ENCODE data around the gene CCDC78. TPM values are rescaled to one million over a fixed set of nuclear protein-coding genes. Genes with fewer than 3 reads are reported as not detected.

CCDC78 gene
- total and polyA plus RNA-seq, 2 of the 13 experiments (the other 11 are each of a cell fraction or from before 2014, with no cell fraction given): 0.53 to 1.5 TPM

DNA sequence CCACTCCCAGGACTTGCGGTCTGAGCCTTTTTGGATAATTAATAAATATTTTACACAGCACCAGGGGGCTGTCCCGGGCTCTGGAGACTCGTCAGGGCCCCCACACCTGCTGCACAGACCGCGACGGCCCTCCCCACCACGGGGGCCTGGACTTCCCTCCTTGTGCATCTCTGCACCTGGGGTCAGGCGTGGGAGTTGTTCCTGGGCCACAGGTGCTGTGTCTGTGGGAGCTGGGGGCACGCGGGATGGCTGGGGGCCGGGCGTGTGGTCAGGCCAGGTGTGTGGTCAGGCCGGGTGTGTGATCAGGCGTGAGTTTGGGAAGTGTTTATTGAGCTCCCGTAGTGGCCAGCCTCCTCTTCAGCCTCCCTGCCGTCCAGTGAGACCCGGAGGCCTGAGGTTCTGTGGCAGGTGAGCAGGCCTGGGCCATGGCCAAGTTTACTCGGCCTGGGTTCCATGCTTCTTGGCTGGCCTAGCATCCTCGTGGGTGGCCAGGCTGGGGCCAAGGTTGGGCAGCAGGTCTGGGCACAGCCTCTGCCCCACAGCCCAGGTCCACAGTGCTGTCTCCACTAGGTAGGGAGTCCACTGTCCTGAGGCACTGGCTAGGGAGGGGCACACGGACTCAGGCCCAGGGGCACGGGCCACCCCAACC lies 47.9 kb downstream of the CCDC78 start (continued):
- TF ChIP-seq, protein P1, sequence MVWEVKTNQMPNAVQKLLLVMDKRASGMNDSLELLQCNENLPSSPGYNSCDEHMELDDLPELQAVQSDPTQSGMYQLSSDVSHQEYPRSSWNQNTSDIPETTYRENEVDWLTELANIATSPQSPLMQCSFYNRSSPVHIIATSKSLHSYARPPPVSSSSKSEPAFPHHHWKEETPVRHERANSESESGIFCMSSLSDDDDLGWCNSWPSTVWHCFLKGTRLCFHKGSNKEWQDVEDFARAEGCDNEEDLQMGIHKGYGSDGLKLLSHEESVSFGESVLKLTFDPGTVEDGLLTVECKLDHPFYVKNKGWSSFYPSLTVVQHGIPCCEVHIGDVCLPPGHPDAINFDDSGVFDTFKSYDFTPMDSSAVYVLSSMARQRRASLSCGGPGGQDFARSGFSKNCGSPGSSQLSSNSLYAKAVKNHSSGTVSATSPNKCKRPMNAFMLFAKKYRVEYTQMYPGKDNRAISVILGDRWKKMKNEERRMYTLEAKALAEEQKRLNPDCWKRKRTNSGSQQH (CRISPR knock-in tag; IDR thresholded peaks at IDR 0.05; ENCODE audit: low read depth): 0 out of 2 replicates have a peak, but pooled peaks have one; percentile 6

DNA sequence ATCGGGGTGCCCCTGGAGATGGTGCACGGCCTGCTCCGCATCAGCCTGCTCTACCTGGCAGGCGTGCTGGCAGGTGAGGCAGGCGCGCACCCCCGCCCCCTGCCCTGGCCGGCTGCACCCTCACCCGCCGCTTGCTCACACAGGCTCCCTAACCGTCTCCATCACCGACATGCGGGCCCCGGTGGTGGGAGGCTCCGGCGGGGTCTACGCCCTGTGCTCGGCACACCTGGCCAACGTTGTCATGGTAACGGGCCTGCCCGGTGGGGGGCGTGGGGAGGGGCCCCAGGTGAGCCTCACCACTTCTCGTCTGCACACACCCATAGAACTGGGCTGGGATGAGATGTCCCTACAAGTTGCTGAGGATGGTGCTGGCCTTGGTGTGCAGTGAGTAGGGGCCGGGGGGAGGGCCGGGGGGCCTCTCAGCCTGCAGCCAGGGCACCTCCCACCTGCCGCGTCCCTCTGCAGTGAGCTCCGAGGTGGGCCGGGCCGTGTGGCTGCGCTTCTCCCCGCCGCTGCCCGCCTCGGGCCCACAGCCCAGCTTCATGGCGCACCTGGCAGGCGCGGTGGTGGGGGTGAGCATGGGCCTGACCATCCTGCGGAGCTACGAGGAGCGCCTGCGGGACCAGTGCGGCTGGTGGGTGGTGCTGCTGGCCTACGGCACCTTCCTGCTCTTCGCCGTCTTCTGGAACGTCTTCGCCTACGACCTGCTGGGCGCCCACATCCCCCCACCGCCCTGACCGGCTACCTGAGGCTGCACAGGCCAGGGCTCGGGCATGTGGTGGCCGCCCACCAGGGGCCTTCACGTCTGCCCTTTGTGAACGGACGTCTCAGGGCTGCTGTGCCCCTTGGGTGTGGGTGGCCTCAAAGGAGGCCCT lies 48.7 kb downstream of the CCDC78 start:
- no peak overlapping the region for H3K4me3 ChIP-seq (replicated peaks in 1 of 3; ENCODE audit: insufficient read depth in 1 of 3, low read depth in 2 of 3, low read length in 3 of 3)
- H3K27ac ChIP-seq (ENCODE audit: extremely low read length, insufficient read depth, low read length): no peak overlapping the region
- POLR2A ChIA-PET: interaction anchor here (4.4 kb wide), 1 partner anchor 12 kb away, joined by 34 read pairs; the partner anchor contains the start of gene WDR24
- no peak overlapping the region for H3K4me2 ChIP-seq (ENCODE audit: low read depth, low read length)
- FAIRE-seq (no peak), ATAC-seq (no peak), DNase-seq (ENCODE audit: low spot score) (no peak)
- H2AFZ ChIP-seq (ENCODE audit: low read length): no peak overlapping the region
- CTCF ChIA-PET (ENCODE audit: low intra/inter-chr PET ratio, low total read pairs): no interaction called here
- peaks cover 12 to 24% of the 10 kb centered on the region in 2 experiments; a peak in 4 of 5 replicates for H3K36me3 ChIP-seq (replicated peaks in 1 of 2; ENCODE audit: control insufficient read depth in 1 of 2, insufficient read depth in 2 of 2, low read length in 2 of 2)
- no TSS peak for BruUV-seq (replicated peaks)
- intact Hi-C loops (cut with micrococcal nuclease; ENCODE audit: unreplicated experiment): no loop called here
- H3K27me3 ChIP-seq (ENCODE audit: control insufficient read depth in 1 of 2, insufficient read depth in 2 of 2, low read length in 2 of 2): no peaks in the 10 kb centered on the region; a peak in 1 of 5 replicates
- peaks cover 16% of the 10 kb centered on the region for H3K79me2 ChIP-seq (ENCODE audit: insufficient read depth, low read length)
- 94% methylated on average over 39 of the region's 57 CpGs for WGBS (ENCODE audit: low lambda C conversion rate)
- no peak overlapping the region for H3K9ac ChIP-seq (ENCODE audit: insufficient read depth, low read depth, low read length)
- H3K9me3 ChIP-seq (ENCODE audit: low read length): no peaks in the 10 kb centered on the region
- TF ChIP-seq FOXJ3 (CRISPR knock-in tag; IDR thresholded peaks at IDR 0.05; ENCODE audit: borderline replicate concordance) (no peak), ZNF30 (CRISPR knock-in tag; IDR thresholded peaks at IDR 0.05) (no peak), ZMYM4 (CRISPR knock-in tag; IDR thresholded peaks at IDR 0.05) (no peak), MED1 (CRISPR knock-in tag; IDR thresholded peaks at IDR 0.05) (no peak), ZNF138 (CRISPR knock-in tag; IDR thresholded peaks at IDR 0.05; ENCODE audit: low read depth) (no peak), RFX1 (IDR thresholded peaks at IDR 0.05) (peak; percentile 52; the same call in 1 of the 2 replicates)
- TF ChIP-seq, protein P2, sequence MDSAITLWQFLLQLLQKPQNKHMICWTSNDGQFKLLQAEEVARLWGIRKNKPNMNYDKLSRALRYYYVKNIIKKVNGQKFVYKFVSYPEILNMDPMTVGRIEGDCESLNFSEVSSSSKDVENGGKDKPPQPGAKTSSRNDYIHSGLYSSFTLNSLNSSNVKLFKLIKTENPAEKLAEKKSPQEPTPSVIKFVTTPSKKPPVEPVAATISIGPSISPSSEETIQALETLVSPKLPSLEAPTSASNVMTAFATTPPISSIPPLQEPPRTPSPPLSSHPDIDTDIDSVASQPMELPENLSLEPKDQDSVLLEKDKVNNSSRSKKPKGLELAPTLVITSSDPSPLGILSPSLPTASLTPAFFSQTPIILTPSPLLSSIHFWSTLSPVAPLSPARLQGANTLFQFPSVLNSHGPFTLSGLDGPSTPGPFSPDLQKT (CRISPR knock-in tag; IDR thresholded peaks at IDR 0.05; ENCODE audit: borderline replicate concordance): no peak
- TF ChIP-seq, protein P3, sequence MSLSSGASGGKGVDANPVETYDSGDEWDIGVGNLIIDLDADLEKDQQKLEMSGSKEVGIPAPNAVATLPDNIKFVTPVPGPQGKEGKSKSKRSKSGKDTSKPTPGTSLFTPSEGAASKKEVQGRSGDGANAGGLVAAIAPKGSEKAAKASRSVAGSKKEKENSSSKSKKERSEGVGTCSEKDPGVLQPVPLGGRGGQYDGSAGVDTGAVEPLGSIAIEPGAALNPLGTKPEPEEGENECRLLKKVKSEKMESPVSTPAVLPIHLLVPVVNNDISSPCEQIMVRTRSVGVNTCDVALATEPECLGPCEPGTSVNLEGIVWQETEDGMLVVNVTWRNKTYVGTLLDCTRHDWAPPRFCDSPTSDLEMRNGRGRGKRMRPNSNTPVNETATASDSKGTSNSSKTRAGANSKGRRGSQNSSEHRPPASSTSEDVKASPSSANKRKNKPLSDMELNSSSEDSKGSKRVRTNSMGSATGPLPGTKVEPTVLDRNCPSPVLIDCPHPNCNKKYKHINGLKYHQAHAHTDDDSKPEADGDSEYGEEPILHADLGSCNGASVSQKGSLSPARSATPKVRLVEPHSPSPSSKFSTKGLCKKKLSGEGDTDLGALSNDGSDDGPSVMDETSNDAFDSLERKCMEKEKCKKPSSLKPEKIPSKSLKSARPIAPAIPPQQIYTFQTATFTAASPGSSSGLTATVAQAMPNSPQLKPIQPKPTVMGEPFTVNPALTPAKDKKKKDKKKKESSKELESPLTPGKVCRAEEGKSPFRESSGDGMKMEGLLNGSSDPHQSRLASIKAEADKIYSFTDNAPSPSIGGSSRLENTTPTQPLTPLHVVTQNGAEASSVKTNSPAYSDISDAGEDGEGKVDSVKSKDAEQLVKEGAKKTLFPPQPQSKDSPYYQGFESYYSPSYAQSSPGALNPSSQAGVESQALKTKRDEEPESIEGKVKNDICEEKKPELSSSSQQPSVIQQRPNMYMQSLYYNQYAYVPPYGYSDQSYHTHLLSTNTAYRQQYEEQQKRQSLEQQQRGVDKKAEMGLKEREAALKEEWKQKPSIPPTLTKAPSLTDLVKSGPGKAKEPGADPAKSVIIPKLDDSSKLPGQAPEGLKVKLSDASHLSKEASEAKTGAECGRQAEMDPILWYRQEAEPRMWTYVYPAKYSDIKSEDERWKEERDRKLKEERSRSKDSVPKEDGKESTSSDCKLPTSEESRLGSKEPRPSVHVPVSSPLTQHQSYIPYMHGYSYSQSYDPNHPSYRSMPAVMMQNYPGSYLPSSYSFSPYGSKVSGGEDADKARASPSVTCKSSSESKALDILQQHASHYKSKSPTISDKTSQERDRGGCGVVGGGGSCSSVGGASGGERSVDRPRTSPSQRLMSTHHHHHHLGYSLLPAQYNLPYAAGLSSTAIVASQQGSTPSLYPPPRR (CRISPR knock-in tag; IDR thresholded peaks at IDR 0.05; ENCODE audit: borderline replicate concordance): no peak
- TF ChIP-seq, protein P4, sequence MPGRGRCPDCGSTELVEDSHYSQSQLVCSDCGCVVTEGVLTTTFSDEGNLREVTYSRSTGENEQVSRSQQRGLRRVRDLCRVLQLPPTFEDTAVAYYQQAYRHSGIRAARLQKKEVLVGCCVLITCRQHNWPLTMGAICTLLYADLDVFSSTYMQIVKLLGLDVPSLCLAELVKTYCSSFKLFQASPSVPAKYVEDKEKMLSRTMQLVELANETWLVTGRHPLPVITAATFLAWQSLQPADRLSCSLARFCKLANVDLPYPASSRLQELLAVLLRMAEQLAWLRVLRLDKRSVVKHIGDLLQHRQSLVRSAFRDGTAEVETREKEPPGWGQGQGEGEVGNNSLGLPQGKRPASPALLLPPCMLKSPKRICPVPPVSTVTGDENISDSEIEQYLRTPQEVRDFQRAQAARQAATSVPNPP (CRISPR knock-in tag; IDR thresholded peaks at IDR 0.05): no peak
- in situ Hi-C loops (cut with HindIII; ENCODE audit: extremely low pct_ligation_motif_present, low pct_unique_long_range_greater_than_20kb): no loop called here
- H3K4me1 ChIP-seq (ENCODE audit: insufficient read depth, low read length): peaks cover 48% of the 10 kb centered on the region
- H4K20me1 ChIP-seq (ENCODE audit: insufficient read depth, low read length): 0 out of 2 replicates have a peak, but pooled peaks cover 3% of the 10 kb centered on the region
